Body of pancreas (tissue), 4 donors: Measurements from ENCODE around the gene RAB44. TPM values are rescaled to one million over a fixed set of nuclear protein-coding genes. Genes with fewer than 3 reads are reported as not detected.

Experiments
- ATAC-seq: fragments of 150-250 bp; one replicate; pipeline ENCODE4 v1.9.1; 2016
- DNase-seq, 4 donors: peaks; one replicate each; pipeline ENCODE4 v3.0.0-alpha.2; 2019
- H3K27ac ChIP-seq, 4 donors: fragments of 200-600 bp; sonication (generic); 1 replicate in 3 of 4; 2 replicates in 1 of 4; pipeline versions ENCODE4 v1.5.1 to v1.6.1; 2016 to 2019; ENCODE audit warnings: mild to moderate bottlenecking in 1 of 4, mixed read lengths in 1 of 4, moderate library complexity in 1 of 4
- H3K27me3 ChIP-seq, 2 donors: fragments of 200-600 bp; sonication (generic); one replicate each; pipeline ENCODE4 v1.6.0; 2016; ENCODE audit warnings: mild to moderate bottlenecking in 1 of 2
- H3K36me3 ChIP-seq, 2 donors: fragments of 200-600 bp; sonication (generic); replicated peaks in 1 of 2; 2 replicates each; pipeline ENCODE4 v1.5.1; 2016; ENCODE audit warnings: low read depth in 2 of 2; ENCODE audit not compliant: insufficient read depth in 1 of 2
- H3K4me1 ChIP-seq: fragments of 200-600 bp; sonication (generic); one replicate; pipeline ENCODE4 v1.6.0; 2016
- H3K4me3 ChIP-seq, 2 donors: fragments of 200-600 bp; sonication (generic); 1 replicate in 1 of 2; 2 replicates in 1 of 2; pipeline ENCODE4 v1.5.1; 2016 to 2019
- H3K9me3 ChIP-seq, 3 donors: fragments of 200-600 bp; sonication (generic); 1 replicate in 2 of 3; 2 replicates in 1 of 3; pipeline ENCODE4 v1.5.1; 2016
- POLR2A ChIP-seq, 3 donors: fragments of 450-650 bp; IDR thresholded peaks; one replicate each; pipeline ENCODE4 v1.6.1; 2016; ENCODE audit warnings: antibody characterized with exemption in 3 of 3, mild to moderate bottlenecking in 2 of 3
- WGBS, 2 donors: methylation state at CpG; one replicate each; pipeline ENCODE4 v1.1.5; 2017; 5-methylcytosine and 5-hydroxymethylcytosine counted together
- intact Hi-C: fragments of 100-400 bp; cut with DNase I; formaldehyde crosslinking; loops from one replicate; pipeline ENCODE4 v1.15.1; 2023
- total RNA-seq, 2 donors: library from RNA; depleted of rRNA; stranded (reverse); fragments of >200 nt; gene quantifications; one replicate each; pipeline ENCODE4 v1.1.0, GENCODE V29; 2016
- TF ChIP-seq, protein P1 (sequence below), 7 experiments: fragments of 450-650 bp in 4 of 7; fragments of 200-600 bp in 3 of 7; sonication (generic) in 3 of 7; IDR thresholded peaks; one replicate each; pipeline ENCODE4 v1.5.1; 2016 to 2019; ENCODE audit warnings: antibody characterized with exemption in 7 of 7

Gene RAB44
- total RNA-seq, 2 donors from 2014 or later: 0.26 TPM; not detected in 1

DNA sequence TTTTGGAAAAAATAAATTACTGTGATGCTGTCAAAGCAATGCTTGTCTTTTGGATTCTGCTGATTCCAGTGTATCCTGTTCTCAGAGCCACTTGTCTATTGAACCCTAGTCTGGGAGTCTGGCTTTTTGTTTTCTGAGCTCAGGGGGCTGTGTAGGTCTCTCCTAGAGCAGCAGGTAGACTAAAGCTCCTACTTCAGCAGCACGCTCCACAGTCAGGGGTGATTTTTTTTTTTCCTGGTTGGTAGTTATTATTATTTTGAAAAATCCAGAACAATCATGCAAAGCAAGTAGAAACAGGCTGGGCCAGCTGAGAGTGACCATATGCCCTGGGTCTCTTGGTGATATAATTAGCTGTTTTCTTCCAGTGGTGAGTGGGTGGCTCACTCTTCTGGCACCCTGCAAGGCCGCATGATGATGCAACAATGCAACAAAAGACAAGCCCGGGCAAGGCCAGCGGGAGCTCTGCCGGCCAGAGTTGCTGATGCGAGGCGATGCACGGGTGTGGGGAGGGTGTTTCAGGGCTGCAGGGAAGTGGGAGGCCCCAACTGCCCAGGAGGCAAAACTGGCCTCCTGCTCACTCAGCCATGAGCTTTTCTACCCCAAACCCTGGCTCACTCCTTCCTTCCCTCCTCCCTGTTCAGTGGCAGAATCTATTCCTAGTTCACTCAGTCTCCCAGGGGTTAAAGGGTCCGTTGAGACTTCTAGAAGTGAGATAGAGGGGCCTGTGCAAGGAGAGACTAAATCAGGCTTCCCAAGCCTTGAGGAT lies 30.6 kb upstream of the RAB44 start:
- TF ChIP-seq, protein P1, sequence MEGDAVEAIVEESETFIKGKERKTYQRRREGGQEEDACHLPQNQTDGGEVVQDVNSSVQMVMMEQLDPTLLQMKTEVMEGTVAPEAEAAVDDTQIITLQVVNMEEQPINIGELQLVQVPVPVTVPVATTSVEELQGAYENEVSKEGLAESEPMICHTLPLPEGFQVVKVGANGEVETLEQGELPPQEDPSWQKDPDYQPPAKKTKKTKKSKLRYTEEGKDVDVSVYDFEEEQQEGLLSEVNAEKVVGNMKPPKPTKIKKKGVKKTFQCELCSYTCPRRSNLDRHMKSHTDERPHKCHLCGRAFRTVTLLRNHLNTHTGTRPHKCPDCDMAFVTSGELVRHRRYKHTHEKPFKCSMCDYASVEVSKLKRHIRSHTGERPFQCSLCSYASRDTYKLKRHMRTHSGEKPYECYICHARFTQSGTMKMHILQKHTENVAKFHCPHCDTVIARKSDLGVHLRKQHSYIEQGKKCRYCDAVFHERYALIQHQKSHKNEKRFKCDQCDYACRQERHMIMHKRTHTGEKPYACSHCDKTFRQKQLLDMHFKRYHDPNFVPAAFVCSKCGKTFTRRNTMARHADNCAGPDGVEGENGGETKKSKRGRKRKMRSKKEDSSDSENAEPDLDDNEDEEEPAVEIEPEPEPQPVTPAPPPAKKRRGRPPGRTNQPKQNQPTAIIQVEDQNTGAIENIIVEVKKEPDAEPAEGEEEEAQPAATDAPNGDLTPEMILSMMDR (IDR thresholded peaks at IDR 0.05): peak in 1 of 7 experiments; percentile 4
- TF ChIP-seq POLR2A (IDR thresholded peaks at IDR 0.05): no peak
- intact Hi-C loops: no loop called here
- WGBS, 2 donors: 25 to 26% methylated on average over 7 to 9 of the region's 9 CpGs
- peak overlapping the region; percentile 47 to 71 (median 64) for H3K27ac ChIP-seq
- ATAC-seq (peak; percentile 91), DNase-seq (peak; percentile 81 to 93 (median 90))
- H3K9me3 ChIP-seq: no peaks in the 10 kb centered on the region
- no peaks in the 10 kb centered on the region for H3K27me3 ChIP-seq
- H3K4me1 ChIP-seq: peaks cover 38% of the 10 kb centered on the region
- H3K36me3 ChIP-seq: no peaks in the 10 kb centered on the region
- no peak overlapping the region for H3K4me3 ChIP-seq

DNA sequence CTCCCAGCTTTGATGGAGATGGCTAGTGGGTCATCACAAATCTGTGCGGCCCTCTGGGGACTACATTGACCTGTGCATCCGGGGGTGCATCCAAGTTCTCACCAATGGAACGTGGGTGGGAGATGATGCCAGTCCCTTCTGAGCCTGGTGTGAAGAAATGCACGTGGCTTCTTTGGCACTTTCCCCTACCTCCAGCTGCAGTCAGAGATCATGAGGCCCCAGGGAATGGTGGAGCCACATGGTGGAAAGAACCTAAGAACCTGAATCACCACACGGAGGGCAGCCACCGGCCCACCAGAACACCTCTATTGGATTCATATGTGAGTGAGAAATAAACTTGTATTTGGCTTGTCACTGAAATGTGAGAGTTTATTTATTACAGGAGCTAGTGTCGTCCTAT lies 29.0 kb upstream of the RAB44 start:
- Histone ChIP-seq H3K36me3 (no peaks in the 10 kb centered on the region), H3K27me3 (no peaks in the 10 kb centered on the region), H3K9me3 (no peaks in the 10 kb centered on the region), H3K27ac (no peak overlapping the region), H3K4me3 (no peak overlapping the region), H3K4me1 (peaks cover 22% of the 10 kb centered on the region)
- DNase-seq (no peak), ATAC-seq (no peak)
- intact Hi-C loops: no loop called here
- WGBS, 2 donors: 64 to 75% methylated on average over 7 of the region's 7 CpGs
- no peak for TF ChIP-seq POLR2A (IDR thresholded peaks at IDR 0.05)
- TF ChIP-seq, protein P1 (IDR thresholded peaks at IDR 0.05): no peak

DNA sequence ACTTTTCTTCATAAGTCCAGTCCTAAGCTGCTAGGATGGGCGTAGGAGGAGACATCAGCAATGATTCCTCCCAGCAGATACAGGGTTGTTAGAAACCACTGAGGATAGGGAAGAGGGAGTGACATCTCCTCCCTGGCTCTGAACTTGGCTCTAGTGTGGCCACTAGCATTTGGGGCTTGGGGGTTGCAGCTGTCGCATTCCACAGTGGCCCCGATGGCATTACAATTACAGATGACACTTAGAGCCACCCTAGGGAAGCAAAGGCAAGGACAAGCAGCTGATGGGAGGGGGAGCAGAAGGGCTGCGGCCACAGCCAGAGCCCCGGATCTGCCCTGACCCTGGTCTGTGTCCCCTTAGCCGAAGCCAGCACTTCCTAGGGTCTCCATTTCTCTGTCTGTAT lies 28.6 kb upstream of the RAB44 start:
- H3K36me3 ChIP-seq: no peaks in the 10 kb centered on the region
- no peaks in the 10 kb centered on the region for H3K27me3 ChIP-seq
- H3K9me3 ChIP-seq: no peaks in the 10 kb centered on the region
- TF ChIP-seq, protein P1 (IDR thresholded peaks at IDR 0.05): no peak
- no peak for TF ChIP-seq POLR2A (IDR thresholded peaks at IDR 0.05)
- no peak overlapping the region for H3K4me3 ChIP-seq
- DNase-seq (no peak), ATAC-seq (no peak)
- intact Hi-C loops: no loop called here
- 84 to 92% methylated on average over 6 of the region's 6 CpGs for WGBS, 2 donors
- H3K4me1 ChIP-seq: peaks cover 20% of the 10 kb centered on the region
- H3K27ac ChIP-seq: no peak overlapping the region

DNA sequence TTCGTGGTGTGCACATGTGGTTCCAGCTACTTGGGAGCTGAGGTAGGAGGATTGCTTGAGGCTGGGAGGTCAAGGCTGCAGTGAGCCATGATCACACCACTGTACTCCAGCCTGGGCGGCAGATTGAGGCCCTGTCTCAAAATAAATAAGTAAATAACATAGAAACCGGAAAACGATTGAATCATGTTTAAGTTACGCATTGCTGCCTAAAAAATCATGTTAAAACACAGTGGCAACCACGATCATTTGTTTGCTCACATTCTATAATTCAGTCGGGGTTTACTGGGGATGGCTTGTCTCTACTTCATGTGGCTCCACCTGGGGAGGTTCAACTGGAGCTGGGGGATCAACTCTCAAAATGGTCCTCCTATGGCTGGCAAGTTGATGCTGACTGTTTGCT lies 27.4 kb upstream of the RAB44 start:
- WGBS, 2 donors: 89 to 91% methylated on average over 7 of the region's 7 CpGs
- DNase-seq: no peak
- Histone ChIP-seq H3K4me3 (no peak overlapping the region), H3K27me3 (no peaks in the 10 kb centered on the region), H3K27ac (no peak overlapping the region), H3K4me1 (peaks cover 20% of the 10 kb centered on the region), H3K9me3 (no peaks in the 10 kb centered on the region), H3K36me3 (no peaks in the 10 kb centered on the region)
- ATAC-seq: no peak
- intact Hi-C loops: loop anchor here (5.0 kb wide), 1 partner anchor 33 kb away; no protein-coding TSS in a partner anchor
- no peak for TF ChIP-seq POLR2A (IDR thresholded peaks at IDR 0.05)
- TF ChIP-seq, protein P1 (IDR thresholded peaks at IDR 0.05): no peak
